HEK293 (cell line): ENCODE data around the gene TANGO6.

Source experiments
- BCL11A ChIP-seq: fragments of 450-650 bp; formaldehyde crosslinking; IDR thresholded peaks from 2 replicates; pipeline ENCODE4 v1.5.1; 2016; ENCODE audit warnings: low read depth, missing biosample characterization, missing genetic modification characterization
- CTCF ChIP-seq: fragments of 450-650 bp; formaldehyde crosslinking; IDR thresholded peaks from 2 replicates; pipeline ENCODE4 v1.5.1; 2016; ENCODE audit warnings: missing biosample characterization, missing genetic modification characterization
- REPIN1 ChIP-seq: fragments of 450-650 bp; formaldehyde crosslinking; IDR thresholded peaks from 2 replicates; pipeline ENCODE4 v1.5.1; 2017; ENCODE audit warnings: missing biosample characterization, missing genetic modification characterization, low read depth
- SETDB1 ChIP-seq: IDR thresholded peaks from one replicate; pipeline ENCODE4 v1.6.1; 2017; ENCODE audit warnings: mild to moderate bottlenecking, low read length, moderate library complexity, mixed read lengths; ENCODE audit not compliant: insufficient read length
- WT1 ChIP-seq: fragments of 450-650 bp; formaldehyde crosslinking; IDR thresholded peaks from 2 replicates; pipeline ENCODE4 v1.5.1; 2016; ENCODE audit warnings: missing biosample characterization, missing genetic modification characterization
- YY1 ChIP-seq: fragments of 450-650 bp; formaldehyde crosslinking; IDR thresholded peaks from 2 replicates; pipeline ENCODE4 v1.5.1; 2018; ENCODE audit warnings: missing biosample characterization, missing genetic modification characterization
- ZFP41 ChIP-seq: fragments of 450-650 bp; formaldehyde crosslinking; IDR thresholded peaks from 2 replicates; pipeline ENCODE4 v1.5.1; 2016; ENCODE audit warnings: missing biosample characterization, missing genetic modification characterization, borderline replicate concordance
- ZNF112 ChIP-seq: fragments of 450-650 bp; formaldehyde crosslinking; IDR thresholded peaks from 2 replicates; pipeline ENCODE4 v1.5.0; 2017; ENCODE audit warnings: missing biosample characterization, missing genetic modification characterization
- ZNF138 ChIP-seq: fragments of 450-650 bp; formaldehyde crosslinking; IDR thresholded peaks from 2 replicates; pipeline ENCODE4 v1.5.1; 2016; ENCODE audit warnings: missing biosample characterization, missing genetic modification characterization, borderline replicate concordance
- ZNF169 ChIP-seq: fragments of 450-650 bp; formaldehyde crosslinking; IDR thresholded peaks from 2 replicates; pipeline ENCODE4 v1.5.1; 2016; ENCODE audit warnings: missing biosample characterization, missing genetic modification characterization
- ZNF292 ChIP-seq: fragments of 450-650 bp; formaldehyde crosslinking; IDR thresholded peaks from 2 replicates; pipeline ENCODE4 v1.5.1; 2016; ENCODE audit warnings: low read depth, missing biosample characterization, missing genetic modification characterization, borderline replicate concordance
- ZNF433 ChIP-seq: fragments of 450-650 bp; formaldehyde crosslinking; IDR thresholded peaks from 2 replicates; pipeline ENCODE4 v1.5.1; 2016; ENCODE audit warnings: missing biosample characterization, missing genetic modification characterization, low read depth
- ZNF777 ChIP-seq: fragments of 450-650 bp; formaldehyde crosslinking; IDR thresholded peaks from 2 replicates; pipeline ENCODE4 v1.5.1; 2017; ENCODE audit warnings: missing biosample characterization, missing genetic modification characterization, borderline replicate concordance

GRCh38 chr16:69111216-69111875 is 268.0 kb downstream of the TANGO6 start:
- TF ChIP-seq CTCF (tag by site-specific recombination) (no peak), SETDB1 (no peak), ZNF777 (tag by site-specific recombination) (no peak), ZNF292 (tag by site-specific recombination) (no peak), ZNF433 (no peak), REPIN1 (no peak), BCL11A (tag by site-specific recombination) (no peak), ZNF138 (tag by site-specific recombination) (no peak), ZNF169 (no peak), WT1 (no peak), YY1 (tag by site-specific recombination) (no peak), ZNF112 (tag by site-specific recombination) (no peak), ZFP41 (no peak)
